Lung (tissue), 12 donors: ENCODE results near the gene TMCO4. TPM values are rescaled to one million over a fixed set of nuclear protein-coding genes. Genes with fewer than 3 reads are reported as not detected.

Experiments
- ATAC-seq: fragments of 200-7000 bp; cut with Tn5 transposase; one replicate; pipeline ENCODE4 v1.9.1; 2020; ENCODE audit warnings: moderate number of reproducible peaks; ENCODE audit not compliant: insufficient read depth, low FRiP score
- DNase-seq, 3 donors: peaks; one replicate each; pipeline ENCODE4 v3.0.0-alpha.2; 2013 to 2017
- H3K27ac ChIP-seq, 2 donors: one replicate each; pipeline ENCODE4 v1.5.1; 2013; ENCODE audit warnings: mild to moderate bottlenecking in 2 of 2, moderate library complexity in 2 of 2, control low read depth in 1 of 2, inconsistent platforms in 1 of 2, low read depth in 1 of 2, low read length in 1 of 2
- H3K27me3 ChIP-seq, 3 donors: one replicate each; pipeline ENCODE4 v1.5.1; 2013; ENCODE audit warnings: low read length in 2 of 3; ENCODE audit not compliant: control insufficient read depth in 3 of 3, insufficient read depth in 3 of 3
- H3K36me3 ChIP-seq, 4 donors: one replicate each; pipeline ENCODE4 v1.5.1; 2013; ENCODE audit warnings: low read length in 4 of 4, mild to moderate bottlenecking in 1 of 4, moderate library complexity in 1 of 4; ENCODE audit not compliant: control insufficient read depth in 4 of 4, insufficient read depth in 4 of 4
- H3K4me1 ChIP-seq, 5 donors: one replicate each; pipeline ENCODE4 v1.5.1; 2013; ENCODE audit warnings: low read length in 5 of 5, mild to moderate bottlenecking in 2 of 5, moderate library complexity in 1 of 5; ENCODE audit not compliant: control insufficient read depth in 5 of 5, insufficient read depth in 5 of 5
- H3K4me3 ChIP-seq: one replicate; pipeline ENCODE4 v1.5.1; 2013; ENCODE audit warnings: mild to moderate bottlenecking, control low read depth, moderate library complexity
- H3K9ac ChIP-seq, 2 donors: one replicate each; pipeline ENCODE4 v1.5.1; 2013; ENCODE audit warnings: low read length in 2 of 2, control low read depth in 1 of 2; ENCODE audit not compliant: insufficient read depth in 1 of 2
- H3K9me3 ChIP-seq, 4 donors: one replicate each; pipeline ENCODE4 v1.5.1; 2013; ENCODE audit warnings: low read length in 3 of 4, mild to moderate bottlenecking in 1 of 4, moderate library complexity in 1 of 4; ENCODE audit not compliant: control insufficient read depth in 4 of 4, insufficient read depth in 3 of 4
- CTCF ChIP-seq: IDR thresholded peaks from 2 replicates; pipeline ENCODE4 v1.5.1; 2012; ENCODE audit warnings: mild to moderate bottlenecking; ENCODE audit errors: control extremely low read depth, extremely low read depth
- WGBS, 2 donors: extraction: QIAGEN DNeasy Blood & Tissue Kit; methylation state at CpG; one replicate each; pipeline ENCODE4 v1.1.7; 2013; 5-methylcytosine and 5-hydroxymethylcytosine counted together
- polyA plus RNA-seq, 2 donors: library from polyadenylated mRNA; stranded (reverse); fragments of 200-250 nt; gene quantifications; one replicate each; pipeline ENCODE4 v1.2.1, GENCODE V29; 2013
- total RNA-seq, 2 donors: library from RNA; depleted of rRNA in 1 of 2; stranded (reverse); fragments of >200 nt in 1 of 2; gene quantifications; one replicate each; pipeline ENCODE4 v1.2.1, GENCODE V29; 2014 to 2021
- donor health status: control.
- donor health status: control.
- donor health status: Bipolar disorder and iron deficiency.
- donor health status: healthy.
- donor health status: DM: yes; HTN: yes; CAD: no.

TMCO4 gene
- total and polyA plus RNA-seq, 4 donors, result 14.3 to 27.8 (median 19.5) TPM

GRCh38 chr1:19845555-19845954 is 45.8 kb upstream of the TMCO4 start:
- peaks cover 0 to 8% (median 0%) of the 10 kb centered on the region in 5 donors for H3K4me1 ChIP-seq
- peaks cover 0 to 2% (median 0%) of the 10 kb centered on the region in 3 donors for H3K27me3 ChIP-seq
- H3K36me3 ChIP-seq, result no peaks in the 10 kb centered on the region
- H3K9ac ChIP-seq, result no peak overlapping the region
- ATAC-seq (no peak), DNase-seq (no peak)
- 87 to 92% methylated on average over 8 of the region's 8 CpGs for WGBS, 2 donors
- no peak overlapping the region for H3K27ac ChIP-seq
- no peak overlapping the region for H3K4me3 ChIP-seq
- H3K9me3 ChIP-seq, result no peaks in the 10 kb centered on the region
- no peak for TF ChIP-seq CTCF

- no peak overlapping the region for H3K4me3 ChIP-seq
- H3K9me3 ChIP-seq, result no peaks in the 10 kb centered on the region
- DNase-seq, result peak in 2 of 3 donors; percentile 11 to 24
- peaks cover 0 to 8% (median 0%) of the 10 kb centered on the region in 5 donors for H3K4me1 ChIP-seq
- TF ChIP-seq CTCF, result no peak
- no peak overlapping the region for H3K27ac ChIP-seq
- peaks cover 0 to 2% (median 0%) of the 10 kb centered on the region in 3 donors for H3K27me3 ChIP-seq
- H3K9ac ChIP-seq, result no peak overlapping the region
- 36% methylated on average over 11 of the region's 11 CpGs for WGBS, 2 donors
- no peaks in the 10 kb centered on the region for H3K36me3 ChIP-seq
- ATAC-seq, result no peak
Observed at GRCh38 chr1:19844731-19845495, 45.2 kb upstream of the TMCO4 start.

- DNase-seq (no peak), ATAC-seq (no peak)
- Histone ChIP-seq H3K4me1 (peaks cover 0 to 5% (median 0%) of the 10 kb centered on the region in 5 donors), H3K9me3 (no peaks in the 10 kb centered on the region), H3K27ac (no peak overlapping the region), H3K4me3 (no peak overlapping the region), H3K9ac (no peak overlapping the region), H3K27me3 (no peaks in the 10 kb centered on the region), H3K36me3 (no peaks in the 10 kb centered on the region)
- no peak for TF ChIP-seq CTCF
Observed at GRCh38 chr1:19840228-19840627, 40.5 kb upstream of the TMCO4 start.
